A549 (cell line): Measurements from ENCODE around the gene NUDCD2. TPM values are rescaled to one million over a fixed set of nuclear protein-coding genes. Genes with fewer than 3 reads are reported as not detected.
A peak's percentile ranks its signal among the peaks of the same experiment; 100 is the strongest.

Source experiments
- ATAC-seq, 2 experiments: fragments of 200-7000 bp in 1 of 2; fragments of >200 bp in 1 of 2; cut with Nextera tagmentation in 1 of 2; cut with Tn5 transposase in 1 of 2; 3 replicates each; pipeline versions ENCODE4 v1.8.0 to v1.9.1; 2018 to 2020; ENCODE audit warnings: mild to moderate bottlenecking in 1 of 2, moderate library complexity in 1 of 2
- CTCF ChIA-PET: fragments of 300-600 bp; sonication (Branson Sonifier 250); formaldehyde crosslinking; extraction: SDS; loops from one replicate; lab custom pipeline; 2021; ENCODE audit warnings: antibody characterized with exemption, inconsistent platforms; lab: Yijun Ruan, JAX
- POLR2A ChIA-PET: fragments of 350-600 bp; formaldehyde crosslinking; extraction: SDS; loops from one replicate; lab custom pipeline; 2021; ENCODE audit warnings: antibody characterized with exemption, inconsistent platforms; lab: Yijun Ruan, JAX
- DNase-seq, 2 experiments: peaks; one replicate each; pipeline versions ENCODE4 v3.0.0 to v3.0.0-alpha.2; 2011 to 2016; ENCODE audit warnings: low read depth in 1 of 2, low spot score in 1 of 2
- FAIRE-seq: peaks from 2 replicates; lab custom pipeline; 2011; peaks lifted over from hg19 to GRCh38; lab: Jason Lieb, UNC
- H3K27ac ChIP-seq, 2 experiments: fragments of >200 bp; sonication (Bioruptor Twin); formaldehyde crosslinking; 3 replicates each; pipeline ENCODE4 v1.5.1; 2016 to 2017
- H3K4me1 ChIP-seq: fragments of >200 bp; sonication (Bioruptor Twin); formaldehyde crosslinking; 3 replicates; pipeline ENCODE4 v1.6.1; 2016
- H3K4me2 ChIP-seq: fragments of >200 bp; sonication (Bioruptor Twin); formaldehyde crosslinking; 3 replicates; pipeline ENCODE4 v1.6.1; 2016
- H3K4me3 ChIP-seq: fragments of >200 bp; sonication (Bioruptor Twin); formaldehyde crosslinking; 3 replicates; pipeline ENCODE4 v1.5.1; 2016
- H3K9me3 ChIP-seq: fragments of >200 bp; sonication (Bioruptor Twin); formaldehyde crosslinking; 3 replicates; pipeline ENCODE4 v1.6.1; 2016
- BHLHE40 ChIP-seq: IDR thresholded peaks from 2 replicates; pipeline ENCODE4 v1.6.1; 2012; ENCODE audit warnings: low read depth, low read length, inconsistent platforms
- CBX2 ChIP-seq: fragments of 200-600 bp; sonication (generic); IDR thresholded peaks from 2 replicates; pipeline ENCODE4 v1.6.1; 2016; ENCODE audit warnings: low read depth, mild to moderate bottlenecking, borderline replicate concordance
- CHD2 ChIP-seq: fragments of 150-350 bp; IDR thresholded peaks from 2 replicates; pipeline ENCODE4 v1.6.1; 2014; ENCODE audit warnings: low read length; ENCODE audit not compliant: partially characterized antibody
- FOSB ChIP-seq: fragments of 250-450 bp; sonication (Bioruptor Pico); IDR thresholded peaks from 2 replicates; pipeline ENCODE4 v1.5.0; 2020; ENCODE audit warnings: mild to moderate bottlenecking, moderate library complexity
- MAFK ChIP-seq: fragments of 450-650 bp; IDR thresholded peaks from 2 replicates; pipeline ENCODE4 v1.6.1; 2014; ENCODE audit not compliant: partially characterized antibody
- MAZ ChIP-seq: fragments of 150-350 bp; IDR thresholded peaks from 2 replicates; pipeline ENCODE4 v1.6.1; 2014; ENCODE audit warnings: antibody characterized with exemption, low read depth, low read length, borderline replicate concordance
- WGBS: methylation state at CpG from one replicate; pipeline ENCODE4 v1.1.6; 2017; ENCODE audit errors: missing lambda C conversion rate; 5-methylcytosine and 5-hydroxymethylcytosine counted together
- polyA plus RNA-seq, 4 experiments: library from polyadenylated mRNA; depleted of rRNA in 3 of 4; stranded (reverse); fragments of >200 nt; fragmentation: RNase III in 1 of 4; extraction: RNeasy Plus Mini Kit Qiagen cat#74134 plus additional on column Dnase treatment in 1 of 4; gene quantifications; 2 replicates in 3 of 4; 3 replicates in 1 of 4; pipeline ENCODE4 v1.2.3, GENCODE V29; 2011 to 2017
- TF ChIP-seq, protein P1 (sequence below): fragments of >200 bp; sonication (Bioruptor Twin); formaldehyde crosslinking; IDR thresholded peaks from 3 replicates; pipeline ENCODE4 v1.6.1; 2016
- TF ChIP-seq, protein P2 (sequence below): fragments of >200 bp; sonication (Bioruptor Twin); formaldehyde crosslinking; IDR thresholded peaks from 3 replicates; pipeline ENCODE4 v1.5.1; 2016
- TF ChIP-seq, protein P3 (sequence below): fragments of 450-650 bp; IDR thresholded peaks from 2 replicates; pipeline ENCODE4 v1.6.1; 2014; ENCODE audit warnings: antibody characterized with exemption
- TF ChIP-seq, protein P4 (sequence below): IDR thresholded peaks from 2 replicates; pipeline ENCODE4 v1.6.1; 2012

NUDCD2 gene
- polyA plus RNA-seq, 2 of the 4 experiments (the other 2 are of a cell fraction), result 22.3 to 43.9 TPM

GRCh38 chr5:163505368-163506094, 45.6 kb upstream of the NUDCD2 start, which contains the start of gene MAT2B (continued):
- TF ChIP-seq, protein P1, sequence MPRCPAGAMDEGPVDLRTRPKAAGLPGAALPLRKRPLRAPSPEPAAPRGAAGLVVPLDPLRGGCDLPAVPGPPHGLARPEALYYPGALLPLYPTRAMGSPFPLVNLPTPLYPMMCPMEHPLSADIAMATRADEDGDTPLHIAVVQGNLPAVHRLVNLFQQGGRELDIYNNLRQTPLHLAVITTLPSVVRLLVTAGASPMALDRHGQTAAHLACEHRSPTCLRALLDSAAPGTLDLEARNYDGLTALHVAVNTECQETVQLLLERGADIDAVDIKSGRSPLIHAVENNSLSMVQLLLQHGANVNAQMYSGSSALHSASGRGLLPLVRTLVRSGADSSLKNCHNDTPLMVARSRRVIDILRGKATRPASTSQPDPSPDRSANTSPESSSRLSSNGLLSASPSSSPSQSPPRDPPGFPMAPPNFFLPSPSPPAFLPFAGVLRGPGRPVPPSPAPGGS, result peak; percentile 79; the same call in 1 of the 3 replicates
- TF ChIP-seq, protein P2, sequence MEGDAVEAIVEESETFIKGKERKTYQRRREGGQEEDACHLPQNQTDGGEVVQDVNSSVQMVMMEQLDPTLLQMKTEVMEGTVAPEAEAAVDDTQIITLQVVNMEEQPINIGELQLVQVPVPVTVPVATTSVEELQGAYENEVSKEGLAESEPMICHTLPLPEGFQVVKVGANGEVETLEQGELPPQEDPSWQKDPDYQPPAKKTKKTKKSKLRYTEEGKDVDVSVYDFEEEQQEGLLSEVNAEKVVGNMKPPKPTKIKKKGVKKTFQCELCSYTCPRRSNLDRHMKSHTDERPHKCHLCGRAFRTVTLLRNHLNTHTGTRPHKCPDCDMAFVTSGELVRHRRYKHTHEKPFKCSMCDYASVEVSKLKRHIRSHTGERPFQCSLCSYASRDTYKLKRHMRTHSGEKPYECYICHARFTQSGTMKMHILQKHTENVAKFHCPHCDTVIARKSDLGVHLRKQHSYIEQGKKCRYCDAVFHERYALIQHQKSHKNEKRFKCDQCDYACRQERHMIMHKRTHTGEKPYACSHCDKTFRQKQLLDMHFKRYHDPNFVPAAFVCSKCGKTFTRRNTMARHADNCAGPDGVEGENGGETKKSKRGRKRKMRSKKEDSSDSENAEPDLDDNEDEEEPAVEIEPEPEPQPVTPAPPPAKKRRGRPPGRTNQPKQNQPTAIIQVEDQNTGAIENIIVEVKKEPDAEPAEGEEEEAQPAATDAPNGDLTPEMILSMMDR, result peak; percentile 61
- TF ChIP-seq CBX2, result no peak
- TF ChIP-seq FOSB (CRISPR knock-in tag), result no peak

DNA sequence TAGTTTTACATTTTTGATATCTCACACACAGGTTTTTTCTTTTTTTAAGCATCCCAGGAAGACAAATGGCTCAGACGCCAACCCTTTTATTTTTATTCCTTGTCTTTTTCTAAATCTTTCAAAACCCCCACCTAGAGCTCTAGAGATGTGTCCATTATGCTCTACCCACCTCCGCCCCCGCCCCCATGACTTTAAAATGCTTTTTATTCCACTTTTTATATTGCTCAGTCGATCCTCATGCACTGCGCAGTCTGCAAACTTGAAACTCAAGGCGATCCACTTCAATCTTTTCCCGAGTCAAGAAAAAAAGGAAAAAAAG, 45.1 kb upstream of the NUDCD2 start:
- Histone ChIP-seq H3K9me3 (no peaks in the 10 kb centered on the region), H3K27ac (peak overlapping the region; percentile 87 to 93), H3K4me1 (peaks cover 36% of the 10 kb centered on the region), H3K4me2 (peak overlapping the region; percentile 91), H3K4me3 (peak overlapping the region; percentile 77)
- FAIRE-seq (no peak), ATAC-seq (peak; percentile 26 to 41; a peak in 4 of 6 replicates), DNase-seq (no peak)
- WGBS, result 1% methylated on average over 7 of the region's 7 CpGs
- ChIA-PET POLR2A (interaction anchor here (1.1 to 2.1 kb wide), 3 partner anchors 9 to 67 kb away, joined by 4 to 28 read pairs (median 4); partner anchors contain the start of genes CCNG1, HMMR and NUDCD2), CTCF (interaction anchor here (1.0 to 1.6 kb wide), 4 partner anchors 9 to 67 kb away, joined by 3 to 5 read pairs (median 3); partner anchors contain the start of gene CCNG1)
- TF ChIP-seq CHD2 (no peak), BHLHE40 (no peak), MAZ (no peak)
- TF ChIP-seq, protein P1, result no peak

GRCh38 chr5:163504079-163504931, 44.4 kb upstream of the NUDCD2 start:
- ChIA-PET CTCF (interaction anchor here (0.6 to 2.6 kb wide), 7 partner anchors 9 to 46 kb away, joined by 3 to 18 read pairs (median 5); no protein-coding TSS in a partner anchor), POLR2A (interaction anchor here (1.4 to 2.1 kb wide), 2 partner anchors 44 to 67 kb away, joined by 4 to 28 read pairs; partner anchors contain the start of genes CCNG1, HMMR and NUDCD2)
- Histone ChIP-seq H3K4me1 (peaks cover 29% of the 10 kb centered on the region), H3K4me3 (peak overlapping the region; percentile 77), H3K27ac (peak overlapping the region; percentile 87 to 93), H3K9me3 (no peaks in the 10 kb centered on the region), H3K4me2 (peak overlapping the region; percentile 91)
- FAIRE-seq (no peak), DNase-seq (peak in 1 of 2 experiments; percentile 41), ATAC-seq (peak; percentile 32 to 39; a peak in 5 of 6 replicates)
- 2% methylated on average over 27 of the region's 27 CpGs for WGBS
- peak; percentile 51 for TF ChIP-seq MAFK
- TF ChIP-seq, protein P3, sequence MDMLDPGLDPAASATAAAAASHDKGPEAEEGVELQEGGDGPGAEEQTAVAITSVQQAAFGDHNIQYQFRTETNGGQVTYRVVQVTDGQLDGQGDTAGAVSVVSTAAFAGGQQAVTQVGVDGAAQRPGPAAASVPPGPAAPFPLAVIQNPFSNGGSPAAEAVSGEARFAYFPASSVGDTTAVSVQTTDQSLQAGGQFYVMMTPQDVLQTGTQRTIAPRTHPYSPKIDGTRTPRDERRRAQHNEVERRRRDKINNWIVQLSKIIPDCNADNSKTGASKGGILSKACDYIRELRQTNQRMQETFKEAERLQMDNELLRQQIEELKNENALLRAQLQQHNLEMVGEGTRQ, result 0 out of 2 replicates have a peak, but pooled peaks have one; percentile 19
- TF ChIP-seq, protein P4, sequence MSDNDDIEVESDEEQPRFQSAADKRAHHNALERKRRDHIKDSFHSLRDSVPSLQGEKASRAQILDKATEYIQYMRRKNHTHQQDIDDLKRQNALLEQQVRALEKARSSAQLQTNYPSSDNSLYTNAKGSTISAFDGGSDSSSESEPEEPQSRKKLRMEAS, result peak; percentile 40; the same call in 1 of the 2 replicates
- no peak for TF ChIP-seq FOSB (CRISPR knock-in tag)
